Cardiac septum (tissue), 1 donor: ENCODE results near the gene TNFRSF11A. TPM values are rescaled to one million over a fixed set of nuclear protein-coding genes. Genes with fewer than 3 reads are reported as not detected.
A peak's percentile ranks its signal among the peaks of the same experiment; 100 is the strongest.

ENCODE experiments used
- DNase-seq: peaks from one replicate; pipeline ENCODE4 v3.0.0-alpha.2; 2020; ENCODE audit warnings: low spot score
- intact Hi-C: fragments of 100-400 bp; cut with DNase I; formaldehyde crosslinking; loops from one replicate; pipeline ENCODE4 v1.14.0; 2022
- total RNA-seq: library from RNA; stranded (reverse); fragmentation: NEBNext Ultra II Directional; extraction: Animal tissue kit (Norgen Biotek cat#: 25700); gene quantifications from one replicate; pipeline ENCODE4 v1.2.1, GENCODE V29; 2021
- donor health status: DM: no; HTN: no; CAD: no.

Gene TNFRSF11A
- total RNA-seq, 1 donor from 2014 or later = 1.0 TPM

GRCh38 chr18:62399781-62400308 lies 74.7 kb downstream of the TNFRSF11A start:
- intact Hi-C loops = no loop called here
- no peak for DNase-seq

- DNase-seq = no peak
- intact Hi-C loops = no loop called here
These were observed 75.8 kb downstream of the TNFRSF11A start for GRCh38 chr18:62400916-62401315.

- intact Hi-C loops = no loop called here
- DNase-seq = no peak
These were observed 77.3 kb downstream of the TNFRSF11A start for GRCh38 chr18:62402342-62402948.

- DNase-seq = no peak
- intact Hi-C loops = no loop called here
These were observed 78.0 kb downstream of the TNFRSF11A start for GRCh38 chr18:62403120-62403519.

- DNase-seq = no peak
- intact Hi-C loops = no loop called here
These were observed 79.8 kb downstream of the TNFRSF11A start for GRCh38 chr18:62404881-62405280.

- no peak for DNase-seq
- intact Hi-C loops = no loop called here
These were observed 82.5 kb downstream of the TNFRSF11A start for GRCh38 chr18:62407660-62408059.

- intact Hi-C loops = no loop called here
- no peak for DNase-seq
These were observed 84.7 kb downstream of the TNFRSF11A start for GRCh38 chr18:62409821-62410220.

GRCh38 chr18:62412231-62412979 lies 87.3 kb downstream of the TNFRSF11A start:
- intact Hi-C loops = no loop called here

GRCh38 chr18:62413206-62413605 lies 88.1 kb downstream of the TNFRSF11A start:
- DNase-seq = no peak
- intact Hi-C loops = no loop called here

More at GRCh38 chr18:62412231-62412979, 87.3 kb downstream of the TNFRSF11A start:
- DNase-seq = no peak

GRCh38 chr18:62418258-62418657 lies 93.1 kb downstream of the TNFRSF11A start:
- intact Hi-C loops = no loop called here
- DNase-seq = no peak

- no peak for DNase-seq
- intact Hi-C loops = no loop called here
These were observed 95.0 kb downstream of the TNFRSF11A start for GRCh38 chr18:62420151-62420512.

GRCh38 chr18:62420513-62421209 lies 95.6 kb downstream of the TNFRSF11A start:
- intact Hi-C loops = no loop called here
- no peak for DNase-seq

- intact Hi-C loops = loop anchor here (1.0 to 5.0 kb wide), 4 partner anchors 101 to 557 kb away; partner anchors contain the start of genes PIGN and RELCH
- DNase-seq = peak; percentile 82
These were observed 100.5 kb downstream of the TNFRSF11A start for GRCh38 chr18:62425465-62426190.

- intact Hi-C loops = loop anchor here (5.0 kb wide), 2 partner anchors 141 to 556 kb away; no protein-coding TSS in a partner anchor
- no peak for DNase-seq
These were observed 101.0 kb downstream of the TNFRSF11A start for GRCh38 chr18:62426191-62426488.

- intact Hi-C loops = no loop called here
- no peak for DNase-seq
These were observed 107.1 kb downstream of the TNFRSF11A start for GRCh38 chr18:62432176-62432575.

- intact Hi-C loops = no loop called here
- DNase-seq = no peak
These were observed 109.7 kb downstream of the TNFRSF11A start for GRCh38 chr18:62434798-62435197.

GRCh38 chr18:62435435-62436031 lies 110.4 kb downstream of the TNFRSF11A start:
- DNase-seq = no peak
- intact Hi-C loops = no loop called here

GRCh38 chr18:62436636-62437234 lies 111.6 kb downstream of the TNFRSF11A start:
- intact Hi-C loops = no loop called here
- no peak for DNase-seq
